Esophagus squamous epithelium (tissue), 5 donors: ENCODE results near the gene MEF2C. TPM values are rescaled to one million over a fixed set of nuclear protein-coding genes. Genes with fewer than 3 reads are reported as not detected.

ENCODE experiments used
- DNase-seq: peaks from one replicate; lab custom pipeline; 2025; lab: John Stamatoyannopoulos, UW
- H3K27ac ChIP-seq, 4 donors: fragments of 200-600 bp; sonication (generic); one replicate each; pipeline ENCODE4 v1.5.1; 2016 to 2019; ENCODE audit warnings: mild to moderate bottlenecking in 1 of 4
- H3K27me3 ChIP-seq, 4 donors: fragments of 200-600 bp; sonication (generic); 1 replicate in 3 of 4; 2 replicates in 1 of 4; pipeline versions ENCODE4 v1.5.1 to v1.6.0; 2017 to 2021; ENCODE audit warnings: antibody characterized with exemption in 1 of 4
- H3K36me3 ChIP-seq, 3 donors: fragments of 200-600 bp; sonication (generic); one replicate each; pipeline ENCODE4 v1.5.1; 2016 to 2019
- H3K4me1 ChIP-seq, 3 donors: fragments of 200-600 bp; sonication (generic); one replicate each; pipeline ENCODE4 v1.5.1; 2017 to 2019
- H3K4me3 ChIP-seq, 4 donors: fragments of 200-600 bp; sonication (generic); 1 replicate in 3 of 4; 2 replicates in 1 of 4; pipeline ENCODE4 v1.5.1; 2016 to 2019; ENCODE audit warnings: mild to moderate bottlenecking in 2 of 4, moderate library complexity in 1 of 4
- H3K9me3 ChIP-seq, 3 donors: fragments of 200-600 bp; sonication (generic); one replicate each; pipeline ENCODE4 v1.5.1; 2016 to 2019
- POLR2A ChIP-seq, 4 donors: fragments of 450-650 bp; IDR thresholded peaks; one replicate each; pipeline ENCODE4 v1.6.1; 2017; ENCODE audit warnings: antibody characterized with exemption in 4 of 4, mild to moderate bottlenecking in 4 of 4, moderate library complexity in 3 of 4
- WGBS, 2 donors: methylation state at CpG; one replicate each; pipeline ENCODE4 v1.1.5; 2018; 5-methylcytosine and 5-hydroxymethylcytosine counted together
- intact Hi-C: fragments of 100-400 bp; cut with DNase I; formaldehyde crosslinking; loops from one replicate; pipeline ENCODE4 v1.15.0; 2022
- total RNA-seq, 4 donors: library from RNA; depleted of rRNA; stranded (reverse); fragments of >200 nt; gene quantifications; one replicate each; pipeline ENCODE4 v1.1.0, GENCODE V29; 2016
- TF ChIP-seq, protein P1 (sequence below), 6 experiments: fragments of 450-650 bp in 4 of 6; fragments of 200-600 bp in 2 of 6; sonication (generic) in 2 of 6; IDR thresholded peaks; one replicate each; pipeline ENCODE4 v1.5.1; 2016 to 2019; ENCODE audit warnings: antibody characterized with exemption in 6 of 6, mild to moderate bottlenecking in 4 of 6, moderate library complexity in 4 of 6
- donor health status: DM: yes; HTN: yes; CAD: no.

The MEF2C gene
- total RNA-seq, 4 donors from 2014 or later, result 3.1 to 17.5 (median 9.9) TPM

- Histone ChIP-seq H3K27ac (peak overlapping the region in 2 of 4 donors; percentile 46 to 68), H3K36me3 (no peaks in the 10 kb centered on the region), H3K27me3 (no peaks in the 10 kb centered on the region), H3K4me1 (peaks cover 0 to 29% (median 18%) of the 10 kb centered on the region in 3 donors), H3K9me3 (no peaks in the 10 kb centered on the region), H3K4me3 (no peak overlapping the region)
- DNase-seq, result no peak
- TF ChIP-seq, protein P1, sequence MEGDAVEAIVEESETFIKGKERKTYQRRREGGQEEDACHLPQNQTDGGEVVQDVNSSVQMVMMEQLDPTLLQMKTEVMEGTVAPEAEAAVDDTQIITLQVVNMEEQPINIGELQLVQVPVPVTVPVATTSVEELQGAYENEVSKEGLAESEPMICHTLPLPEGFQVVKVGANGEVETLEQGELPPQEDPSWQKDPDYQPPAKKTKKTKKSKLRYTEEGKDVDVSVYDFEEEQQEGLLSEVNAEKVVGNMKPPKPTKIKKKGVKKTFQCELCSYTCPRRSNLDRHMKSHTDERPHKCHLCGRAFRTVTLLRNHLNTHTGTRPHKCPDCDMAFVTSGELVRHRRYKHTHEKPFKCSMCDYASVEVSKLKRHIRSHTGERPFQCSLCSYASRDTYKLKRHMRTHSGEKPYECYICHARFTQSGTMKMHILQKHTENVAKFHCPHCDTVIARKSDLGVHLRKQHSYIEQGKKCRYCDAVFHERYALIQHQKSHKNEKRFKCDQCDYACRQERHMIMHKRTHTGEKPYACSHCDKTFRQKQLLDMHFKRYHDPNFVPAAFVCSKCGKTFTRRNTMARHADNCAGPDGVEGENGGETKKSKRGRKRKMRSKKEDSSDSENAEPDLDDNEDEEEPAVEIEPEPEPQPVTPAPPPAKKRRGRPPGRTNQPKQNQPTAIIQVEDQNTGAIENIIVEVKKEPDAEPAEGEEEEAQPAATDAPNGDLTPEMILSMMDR (IDR thresholded peaks at IDR 0.05), result no peak
- TF ChIP-seq POLR2A (IDR thresholded peaks at IDR 0.05), result no peak
- intact Hi-C loops, result no loop called here
- WGBS, 2 donors, result 83 to 85% methylated on average over 2 of the region's 2 CpGs
Observed at GRCh38 chr5:88786789-88787188, 96.2 kb downstream of the MEF2C start.

- TF ChIP-seq, protein P1 (IDR thresholded peaks at IDR 0.05), result no peak
- TF ChIP-seq POLR2A (IDR thresholded peaks at IDR 0.05), result no peak
- Histone ChIP-seq H3K27ac (peak overlapping the region; percentile 14 to 68 (median 35)), H3K4me3 (peak overlapping the region in 1 of 4 donors; percentile 5), H3K36me3 (no peaks in the 10 kb centered on the region), H3K9me3 (no peaks in the 10 kb centered on the region), H3K27me3 (no peaks in the 10 kb centered on the region), H3K4me1 (peaks cover 0 to 29% (median 20%) of the 10 kb centered on the region in 3 donors)
- intact Hi-C loops, result no loop called here
- DNase-seq, result no peak
- WGBS, 2 donors, result 3 to 6% methylated on average over 7 of the region's 7 CpGs
Observed at GRCh38 chr5:88785746-88786565, 97.0 kb downstream of the MEF2C start.

DNA sequence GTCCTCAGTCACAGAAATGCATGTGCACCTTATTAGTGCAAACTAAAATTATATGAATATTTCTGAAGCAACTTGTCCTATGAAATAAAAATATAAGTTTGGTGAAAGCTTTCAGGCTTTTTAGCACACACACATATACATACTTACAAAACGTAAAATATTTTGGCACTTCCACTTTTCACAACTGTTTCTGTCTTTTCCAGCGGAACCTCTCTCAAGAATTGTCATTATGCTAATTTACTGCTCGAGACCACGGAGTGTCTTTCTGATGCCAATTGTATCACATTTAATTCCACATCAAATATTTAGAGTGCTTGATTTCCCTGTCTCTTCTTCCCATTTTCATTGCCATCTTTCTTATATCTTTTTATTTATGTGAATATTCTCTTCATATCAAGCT, 100.4 kb downstream of the MEF2C start:
- WGBS, 2 donors, result 75 to 79% methylated on average over 4 of the region's 4 CpGs
- Histone ChIP-seq H3K36me3 (no peaks in the 10 kb centered on the region), H3K27ac (no peak overlapping the region), H3K4me3 (no peak overlapping the region), H3K9me3 (no peaks in the 10 kb centered on the region), H3K27me3 (no peaks in the 10 kb centered on the region), H3K4me1 (peaks cover 0 to 29% (median 20%) of the 10 kb centered on the region in 3 donors)
- intact Hi-C loops, result no loop called here
- no peak for TF ChIP-seq POLR2A (IDR thresholded peaks at IDR 0.05)
- TF ChIP-seq, protein P1 (IDR thresholded peaks at IDR 0.05), result no peak
- no peak for DNase-seq

GRCh38 chr5:88780736-88781135, 102.2 kb downstream of the MEF2C start:
- Histone ChIP-seq H3K4me1 (peaks cover 0 to 15% (median 12%) of the 10 kb centered on the region in 3 donors), H3K4me3 (no peak overlapping the region), H3K36me3 (no peaks in the 10 kb centered on the region), H3K27ac (no peak overlapping the region), H3K27me3 (no peaks in the 10 kb centered on the region), H3K9me3 (no peaks in the 10 kb centered on the region)
- intact Hi-C loops, result no loop called here
- DNase-seq, result no peak
- 25 to 33% methylated on average over 1 of the region's 1 CpG for WGBS, 2 donors
- TF ChIP-seq, protein P1 (IDR thresholded peaks at IDR 0.05), result no peak
- no peak for TF ChIP-seq POLR2A (IDR thresholded peaks at IDR 0.05)

DNA sequence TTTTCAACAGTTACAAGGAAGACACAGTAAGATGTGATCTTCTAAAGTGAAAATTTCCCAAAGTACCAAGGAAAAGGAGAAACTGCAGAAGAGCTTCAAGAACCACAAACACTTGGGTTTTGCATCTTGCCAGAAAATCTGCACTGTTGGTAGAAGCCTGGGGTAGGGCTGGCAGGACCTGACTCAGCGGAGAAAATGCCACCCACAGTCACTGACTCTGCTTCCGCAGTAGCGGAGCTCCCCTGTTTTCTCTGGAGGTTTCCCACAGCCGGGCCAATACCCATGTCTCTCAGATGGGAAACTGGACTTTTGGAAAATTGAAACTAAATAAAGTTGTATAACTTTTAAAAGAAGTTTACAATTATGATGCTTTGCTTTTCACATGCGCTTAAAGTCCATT, 104.2 kb downstream of the MEF2C start:
- DNase-seq, result no peak
- TF ChIP-seq, protein P1 (IDR thresholded peaks at IDR 0.05), result no peak
- TF ChIP-seq POLR2A (IDR thresholded peaks at IDR 0.05), result no peak
- intact Hi-C loops, result no loop called here
- peaks cover 0 to 2% (median 0%) of the 10 kb centered on the region in 3 donors for H3K4me1 ChIP-seq
- no peak overlapping the region for H3K27ac ChIP-seq
- H3K4me3 ChIP-seq, result no peak overlapping the region
- no peaks in the 10 kb centered on the region for H3K9me3 ChIP-seq
- H3K27me3 ChIP-seq, result no peaks in the 10 kb centered on the region
- WGBS, 2 donors, result 70 to 73% methylated on average over 5 of the region's 5 CpGs
- H3K36me3 ChIP-seq, result no peaks in the 10 kb centered on the region
